Endothelial cell of umbilical vein (primary cell): ENCODE measurements around the gene BRAT1. TPM values are rescaled to one million over a fixed set of nuclear protein-coding genes. Genes with fewer than 3 reads are reported as not detected.

Source experiments
- BruUV-seq: library from RNA; stranded (reverse); fragments of 400-500 nt; replicated peaks from 2 replicates; lab custom pipeline; 2021; lab: Mats Ljungman, UMichigan
- CTCF ChIA-PET: fragments of 300-600, 350-600 bp; sonication (Branson Sonifier 250); formaldehyde crosslinking; loops from one replicate; lab custom pipeline; 2021; ENCODE audit warnings: antibody characterized with exemption, inconsistent platforms; lab: Charles Lee
- POLR2A ChIA-PET: fragments of 300-600, 350-600 bp; sonication (Branson Sonifier 250); formaldehyde crosslinking; loops from one replicate; lab custom pipeline; 2021; ENCODE audit warnings: antibody characterized with exemption, inconsistent platforms; lab: Charles Lee
- DNase-seq: peaks from one replicate; pipeline ENCODE4 v3.0.0-alpha.2; 2011; ENCODE audit warnings: low read depth, low spot score
- FAIRE-seq: peaks from 2 replicates; lab custom pipeline; 2011; peaks lifted over from hg19 to GRCh38; lab: Jason Lieb, UNC
- H2AFZ ChIP-seq: 2 replicates; pipeline ENCODE4 v1.6.0; 2012; ENCODE audit warnings: low read depth, low read length, control low read depth, inconsistent platforms
- H3K27ac ChIP-seq: 2 replicates; pipeline ENCODE4 v1.5.1; 2011; ENCODE audit warnings: low read depth, mild to moderate bottlenecking, control low read depth, low read length, moderate library complexity; ENCODE audit not compliant: insufficient read depth
- H3K27me3 ChIP-seq, 2 experiments: 2 replicates each; pipeline versions ENCODE4 v1.6.0 to v1.6.1; 2011; ENCODE audit warnings: low read length in 2 of 2, mixed read lengths in 1 of 2; ENCODE audit not compliant: control insufficient read depth in 2 of 2, insufficient read depth in 2 of 2
- H3K36me3 ChIP-seq, 2 experiments: 2 replicates in 1 of 2; 3 replicates in 1 of 2; pipeline ENCODE4 v1.5.1; 2011; ENCODE audit warnings: low read length in 2 of 2, mild to moderate bottlenecking in 1 of 2, moderate library complexity in 1 of 2; ENCODE audit not compliant: control insufficient read depth in 2 of 2, insufficient read depth in 2 of 2; ENCODE audit errors: extremely low read depth in 1 of 2
- H3K4me1 ChIP-seq: 3 replicates; pipeline ENCODE4 v1.5.1; 2011; ENCODE audit warnings: mild to moderate bottlenecking, low read length; ENCODE audit not compliant: control insufficient read depth, insufficient read depth; ENCODE audit errors: extremely low read depth
- H3K4me2 ChIP-seq: 2 replicates; pipeline ENCODE4 v1.6.1; 2011; ENCODE audit warnings: low read length, control low read depth, mixed read lengths; ENCODE audit not compliant: insufficient read depth
- H3K4me3 ChIP-seq, 3 experiments: fragments of 200-600 bp in 1 of 3; sonication (generic), shearing (Covaris generic) in 1 of 3; replicated peaks in 1 of 3; 2 replicates each; pipeline ENCODE4 v1.5.1; 2011 to 2016; ENCODE audit warnings: control low read depth in 3 of 3, low read length in 3 of 3, mild to moderate bottlenecking in 2 of 3, inconsistent platforms in 1 of 3, low read depth in 1 of 3, moderate library complexity in 1 of 3; ENCODE audit not compliant: insufficient read depth in 1 of 3
- H3K79me2 ChIP-seq: 2 replicates; pipeline ENCODE4 v1.6.0; 2012; ENCODE audit warnings: low read length, inconsistent platforms; ENCODE audit not compliant: control insufficient read depth, insufficient read depth
- H3K9ac ChIP-seq: replicated peaks from 2 replicates; pipeline ENCODE3; 2011; ENCODE audit warnings: low read length, control low read depth; ENCODE audit not compliant: insufficient read depth; ENCODE audit errors: extremely low read depth
- H3K9me1 ChIP-seq: replicated peaks from 3 replicates; pipeline ENCODE4 v1.6.0; 2011; ENCODE audit warnings: mild to moderate bottlenecking, low read length; ENCODE audit not compliant: control insufficient read depth, insufficient read depth; ENCODE audit errors: extremely low read depth
- H3K9me3 ChIP-seq: replicated peaks from 2 replicates; pipeline ENCODE4 v1.5.1; 2012; ENCODE audit warnings: low read length, inconsistent platforms; ENCODE audit not compliant: control insufficient read depth, insufficient read depth
- H4K20me1 ChIP-seq: replicated peaks from 2 replicates; pipeline ENCODE3; 2011; ENCODE audit warnings: mild to moderate bottlenecking, low read length; ENCODE audit not compliant: control insufficient read depth, insufficient read depth; ENCODE audit errors: extremely low read depth
- CTCF ChIP-seq, 2 donors: IDR thresholded peaks; 1 replicate in 1 of 2; 2 replicates in 1 of 2; pipeline ENCODE4 v1.5.1; 2011; ENCODE audit warnings: low read length in 2 of 2, mild to moderate bottlenecking in 2 of 2, moderate library complexity in 2 of 2, control low read depth in 1 of 2, inconsistent platforms in 1 of 2, low read depth in 1 of 2; ENCODE audit not compliant: insufficient read depth in 1 of 2; ENCODE audit errors: extremely low read depth in 1 of 2
- EZH2 ChIP-seq: IDR thresholded peaks from 2 replicates; pipeline ENCODE4 v1.6.1; 2012; ENCODE audit warnings: borderline replicate concordance, low read depth, mild to moderate bottlenecking, moderate library complexity, low read length, inconsistent platforms; ENCODE audit not compliant: severe bottlenecking
- FOS ChIP-seq: IDR thresholded peaks from 2 replicates; pipeline ENCODE4 v1.6.1; 2011; ENCODE audit warnings: mild to moderate bottlenecking, low read length, moderate library complexity, borderline replicate concordance; ENCODE audit not compliant: insufficient read depth
- GATA2 ChIP-seq: IDR thresholded peaks from 2 replicates; pipeline ENCODE4 v1.7.0; 2011; ENCODE audit warnings: low read depth, mild to moderate bottlenecking, moderate library complexity, mixed read lengths, low read length; ENCODE audit not compliant: insufficient read length, insufficient read depth
- JUN ChIP-seq: IDR thresholded peaks from 2 replicates; pipeline ENCODE4 v1.6.1; 2011; ENCODE audit warnings: borderline replicate concordance, low read depth; ENCODE audit not compliant: insufficient read length, insufficient read depth
- MAX ChIP-seq: IDR thresholded peaks from 2 replicates; pipeline ENCODE4 v1.6.1; 2011; ENCODE audit not compliant: insufficient read depth, insufficient read length
- MYC ChIP-seq: IDR thresholded peaks from one replicate; pipeline ENCODE4 v1.6.1; 2011; ENCODE audit warnings: mild to moderate bottlenecking, low read depth, low read length
- POLR2A ChIP-seq: IDR thresholded peaks from 2 replicates; pipeline ENCODE4 v1.6.1; 2012; ENCODE audit warnings: low read depth, mild to moderate bottlenecking, control low read depth, low read length
- POLR2AphosphoS5 ChIP-seq: IDR thresholded peaks from 2 replicates; pipeline ENCODE4 v1.6.1; 2012; ENCODE audit warnings: low read depth, mild to moderate bottlenecking, control low read depth, low read length, moderate library complexity; ENCODE audit not compliant: insufficient read depth
- dilution Hi-C: fragments of 300-500 bp; cut with MboI; formaldehyde crosslinking; loops from one replicate; pipeline ENCODE4 v1.15.0; 2019; ENCODE audit warnings: low sequenced_read_pairs; ENCODE audit not compliant: extremely low pct_ligation_motif_present
- intact Hi-C: fragments of 100-400 bp; cut with micrococcal nuclease; formaldehyde crosslinking; loops from one replicate; pipeline ENCODE4 v1.10.0; 2022
- polyA plus RNA-seq, 4 experiments: library from polyadenylated mRNA; depleted of rRNA in 3 of 4; stranded (reverse) in 3 of 4; unstranded in 1 of 4; fragments of >200 nt; gene quantifications; 2 replicates each; pipeline versions ENCODE4 v1.2.1 to v1.2.3, GENCODE V29; 2011 to 2012; ENCODE audit warnings: missing spikeins in 1 of 4
- total RNA-seq: library from RNA; stranded (reverse); gene quantifications from 2 replicates; pipeline ENCODE4 v1.2.3, GENCODE V29; 2021

Gene BRAT1
- total and polyA plus RNA-seq, 2 donors (not counting 3 experiments of a cell fraction or from before 2014, with no cell fraction given): 31.1 to 31.6 TPM

GRCh38 chr7:2544541-2545188 is 10.7 kb downstream of the BRAT1 start:
- intact Hi-C loops: no loop called here
- DNase-seq: no peak
- H3K27ac ChIP-seq: no peak overlapping the region
- CTCF ChIA-PET: no interaction called here
- no peaks in the 10 kb centered on the region for H3K9me1 ChIP-seq
- no TSS peak for BruUV-seq
- no peaks in the 10 kb centered on the region for H3K27me3 ChIP-seq
- no peak for FAIRE-seq
- no peak overlapping the region for H3K4me2 ChIP-seq
- POLR2A ChIA-PET: no interaction called here
- no peaks in the 10 kb centered on the region for H3K4me1 ChIP-seq
- H3K79me2 ChIP-seq: no peaks in the 10 kb centered on the region
- dilution Hi-C loops: no loop called here
- TF ChIP-seq POLR2A (no peak), MYC (no peak), POLR2AphosphoS5 (no peak), MAX (no peak), FOS (no peak), GATA2 (no peak), CTCF (IDR thresholded peaks at IDR 0.05; ENCODE audit: extremely low read depth in 1 of 2, insufficient read depth in 1 of 2, low read depth in 1 of 2, low read length in 2 of 2) (no peak), JUN (no peak), EZH2 (no peak)
- no peaks in the 10 kb centered on the region for H4K20me1 ChIP-seq
- H3K4me3 ChIP-seq: no peak overlapping the region
- H2AFZ ChIP-seq: no peak overlapping the region
- no peak overlapping the region for H3K9ac ChIP-seq
- H3K36me3 ChIP-seq: peaks cover 2 to 42% of the 10 kb centered on the region in 2 experiments
- no peaks in the 10 kb centered on the region for H3K9me3 ChIP-seq
